GM12892 (cell line): Measurements from ENCODE around the gene ZNF593OS.

Experiments used
- POLR2A ChIP-seq: IDR thresholded peaks from 2 replicates; pipeline ENCODE4 v1.6.1; 2011; ENCODE audit warnings: low read depth, low read length, control low read depth
- POLR2AphosphoS5 ChIP-seq: IDR thresholded peaks from 2 replicates; pipeline ENCODE4 v1.6.1; 2011; ENCODE audit warnings: low read depth, low read length, control low read depth

- TF ChIP-seq POLR2A (no peak), POLR2AphosphoS5 (no peak)
Measured at GRCh38 chr1:26164861-26165842, 6.5 kb downstream of the ZNF593OS start.
